Activated naive CD4-positive, alpha-beta T cell treated with anti-CD3 and anti-CD28 coated beads for 36 hours (primary cell): ENCODE data around the gene CDRT15. TPM values are rescaled to one million over a fixed set of nuclear protein-coding genes. Genes with fewer than 3 reads are reported as not detected.
"Not testable (repeated sequence)": the region's sequence is repeated elsewhere in the genome, so short reads cannot be mapped to it uniquely, and the experiment has no call there.

Source experiments
- CTCF ChIA-PET: fragments of 350-600 bp; sonication (Branson Sonifier 250); formaldehyde crosslinking; loops from one replicate; lab custom pipeline; 2021; ENCODE audit warnings: antibody characterized with exemption; lab: Charles Lee
- DNase-seq: peaks from one replicate; pipeline ENCODE4 v3.0.0-alpha.2; 2020
- H3K27ac Mint-ChIP-seq: one replicate; pipeline ENCODE4 v1.8.0; 2021; ENCODE audit warnings: mild to moderate bottlenecking, mixed read lengths
- H3K27me3 Mint-ChIP-seq: one replicate; pipeline ENCODE4 v1.8.0; 2021; ENCODE audit warnings: low read depth, mixed read lengths
- H3K36me3 Mint-ChIP-seq: one replicate; pipeline ENCODE4 v1.8.0; 2021; ENCODE audit warnings: low read depth, mixed read lengths
- H3K4me1 Mint-ChIP-seq: one replicate; pipeline ENCODE4 v1.8.0; 2021; ENCODE audit warnings: low read depth, mixed read lengths
- H3K4me3 Mint-ChIP-seq: one replicate; pipeline ENCODE4 v1.8.0; 2021; ENCODE audit warnings: mild to moderate bottlenecking, moderate library complexity, mixed read lengths
- H3K9me3 Mint-ChIP-seq: one replicate; pipeline ENCODE4 v1.8.0; 2021; ENCODE audit warnings: mixed read lengths
- intact Hi-C: fragments of 100-400 bp; cut with micrococcal nuclease; formaldehyde crosslinking; loops from one replicate; pipeline ENCODE4 v1.15.1; 2023
- total RNA-seq, 2 experiments: library from RNA; stranded (reverse); gene quantifications; one replicate each; pipeline ENCODE4 v1.2.3, GENCODE V29; 2021

CDRT15 gene
- total RNA-seq = not detected

GRCh38 chr17:14236762-14237161, at the start of gene CDRT15:
Gene CDRT15, minus strand, starts transcription at chr17:14236862. Its CDS starts 29 bp downstream, at chr17:14236833.
- intact Hi-C loops, DNase-seq, H3K27ac Mint-ChIP-seq, H3K27me3 Mint-ChIP-seq, H3K4me1 Mint-ChIP-seq, H3K36me3 Mint-ChIP-seq, H3K9me3 Mint-ChIP-seq, H3K4me3 Mint-ChIP-seq, CTCF ChIA-PET: not testable (repeated sequence)

- intact Hi-C loops = no loop called here
- no peaks in the 10 kb centered on the region for H3K36me3 Mint-ChIP-seq
- H3K4me3 Mint-ChIP-seq = no peak overlapping the region
- CTCF ChIA-PET = no interaction called here
- no peak for DNase-seq
- H3K27ac Mint-ChIP-seq = no peak overlapping the region
- no peaks in the 10 kb centered on the region for H3K4me1 Mint-ChIP-seq
- no peaks in the 10 kb centered on the region for H3K9me3 Mint-ChIP-seq
- H3K27me3 Mint-ChIP-seq = peaks cover 8% of the 10 kb centered on the region
Observed at GRCh38 chr17:14282726-14283125, 46.1 kb upstream of the CDRT15 start.

- Mint-ChIP-seq H3K27me3 (peaks cover 8% of the 10 kb centered on the region), H3K4me1 (no peaks in the 10 kb centered on the region), H3K36me3 (no peaks in the 10 kb centered on the region), H3K4me3 (no peak overlapping the region), H3K27ac (no peak overlapping the region), H3K9me3 (no peaks in the 10 kb centered on the region)
- CTCF ChIA-PET = no interaction called here
- intact Hi-C loops = no loop called here
- no peak for DNase-seq
Observed at GRCh38 chr17:14281530-14281929, 44.9 kb upstream of the CDRT15 start.

DNA sequence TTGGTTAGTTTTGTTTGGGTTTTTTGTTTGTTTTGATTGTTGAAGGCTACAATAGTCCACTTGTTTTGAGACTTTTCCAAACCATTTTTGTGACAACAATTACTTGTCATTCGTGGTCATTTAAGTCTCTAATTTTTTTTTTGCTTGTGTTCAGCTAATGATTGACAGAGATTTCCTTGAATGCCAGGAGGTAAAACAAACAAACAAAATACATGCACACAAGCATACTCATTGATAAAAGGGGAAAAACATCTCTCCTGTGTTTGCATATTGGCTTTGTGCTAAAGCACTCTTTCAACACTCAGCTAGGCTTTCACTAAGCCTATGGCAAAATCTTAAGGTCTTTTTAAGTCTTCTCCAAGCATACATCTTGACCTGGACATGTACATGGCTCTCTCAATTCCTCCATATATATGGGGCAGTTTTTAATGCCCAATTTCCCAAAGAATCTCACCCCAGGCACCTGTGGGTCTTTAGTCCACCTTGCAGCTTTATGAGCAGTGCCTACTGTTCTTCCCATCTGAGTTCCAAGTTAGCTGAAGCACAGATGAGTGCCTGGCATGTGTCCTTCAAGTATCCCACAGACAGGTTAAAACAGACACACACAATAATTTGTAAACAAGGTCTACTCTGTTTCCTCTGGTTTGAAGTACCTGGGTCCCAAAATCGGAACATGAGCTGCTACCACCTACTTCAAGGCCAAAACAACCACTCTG, 40.0 kb upstream of the CDRT15 start:
- Mint-ChIP-seq H3K4me3 (no peak overlapping the region), H3K36me3 (no peaks in the 10 kb centered on the region), H3K4me1 (peaks cover 1% of the 10 kb centered on the region), H3K27me3 (peaks cover 6% of the 10 kb centered on the region), H3K27ac (no peak overlapping the region), H3K9me3 (no peaks in the 10 kb centered on the region)
- CTCF ChIA-PET = no interaction called here
- DNase-seq = no peak
- intact Hi-C loops = no loop called here

- Mint-ChIP-seq H3K9me3 (no peaks in the 10 kb centered on the region), H3K4me3 (no peak overlapping the region), H3K27me3 (no peaks in the 10 kb centered on the region), H3K4me1 (peaks cover 1% of the 10 kb centered on the region), H3K27ac (no peak overlapping the region), H3K36me3 (no peaks in the 10 kb centered on the region)
- intact Hi-C loops = no loop called here
- no peak for DNase-seq
- CTCF ChIA-PET = no interaction called here
Observed at GRCh38 chr17:14270508-14270907, 33.8 kb upstream of the CDRT15 start.

GRCh38 chr17:14269473-14269872, 32.8 kb upstream of the CDRT15 start:
- no peaks in the 10 kb centered on the region for H3K9me3 Mint-ChIP-seq
- H3K27me3 Mint-ChIP-seq = no peaks in the 10 kb centered on the region
- no peak for DNase-seq
- no peak overlapping the region for H3K4me3 Mint-ChIP-seq
- CTCF ChIA-PET = no interaction called here
- peaks cover 1% of the 10 kb centered on the region for H3K4me1 Mint-ChIP-seq
- intact Hi-C loops = no loop called here
- no peak overlapping the region for H3K27ac Mint-ChIP-seq
- no peaks in the 10 kb centered on the region for H3K36me3 Mint-ChIP-seq

DNA sequence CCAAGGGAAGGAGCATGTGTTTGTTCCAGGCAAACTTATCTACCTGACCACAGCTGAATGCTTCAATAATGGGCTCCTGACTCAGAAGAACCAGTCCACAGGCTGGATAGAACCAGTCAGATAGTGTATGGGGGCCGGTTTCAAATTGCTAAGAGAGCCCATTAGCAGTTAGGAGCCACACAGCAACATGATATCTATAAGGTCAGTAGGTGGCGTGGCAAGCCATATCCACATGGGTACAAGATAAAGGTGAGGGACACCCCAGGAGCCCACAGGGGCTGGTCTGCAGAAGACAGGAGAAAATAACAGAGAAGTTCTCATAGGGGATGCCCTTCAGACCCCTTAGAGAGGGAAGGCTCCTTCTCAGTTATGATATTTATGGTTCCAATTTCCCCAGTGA, 31.6 kb upstream of the CDRT15 start:
- intact Hi-C loops = no loop called here
- Mint-ChIP-seq H3K27me3 (no peaks in the 10 kb centered on the region), H3K4me1 (no peaks in the 10 kb centered on the region), H3K4me3 (no peak overlapping the region), H3K36me3 (no peaks in the 10 kb centered on the region), H3K27ac (no peak overlapping the region), H3K9me3 (no peaks in the 10 kb centered on the region)
- peak; percentile 6 for DNase-seq
- CTCF ChIA-PET = no interaction called here

DNA sequence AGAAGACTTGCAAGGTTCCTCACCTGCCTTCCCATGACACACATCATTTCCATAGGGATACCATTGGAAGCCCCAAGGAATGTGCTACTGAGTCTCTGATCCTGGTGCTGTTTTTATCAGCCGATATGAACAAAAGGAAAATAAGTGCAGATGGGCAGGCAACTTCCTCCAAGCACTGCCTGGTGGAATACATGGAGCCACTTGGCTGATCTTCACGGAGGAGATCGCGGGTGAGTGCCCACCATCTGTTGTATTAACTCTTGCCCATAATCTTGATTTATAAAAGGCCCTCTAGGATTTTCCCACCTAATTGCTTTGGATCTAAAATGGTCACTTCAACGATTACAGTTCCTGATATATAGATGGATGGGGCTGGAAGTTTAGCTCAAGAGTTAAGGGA, 24.7 kb upstream of the CDRT15 start:
- DNase-seq = no peak
- no peaks in the 10 kb centered on the region for H3K27me3 Mint-ChIP-seq
- CTCF ChIA-PET = no interaction called here
- no peaks in the 10 kb centered on the region for H3K36me3 Mint-ChIP-seq
- H3K4me1 Mint-ChIP-seq = no peaks in the 10 kb centered on the region
- H3K27ac Mint-ChIP-seq = no peak overlapping the region
- no peak overlapping the region for H3K4me3 Mint-ChIP-seq
- intact Hi-C loops = no loop called here
- H3K9me3 Mint-ChIP-seq = peaks cover 1% of the 10 kb centered on the region

DNA sequence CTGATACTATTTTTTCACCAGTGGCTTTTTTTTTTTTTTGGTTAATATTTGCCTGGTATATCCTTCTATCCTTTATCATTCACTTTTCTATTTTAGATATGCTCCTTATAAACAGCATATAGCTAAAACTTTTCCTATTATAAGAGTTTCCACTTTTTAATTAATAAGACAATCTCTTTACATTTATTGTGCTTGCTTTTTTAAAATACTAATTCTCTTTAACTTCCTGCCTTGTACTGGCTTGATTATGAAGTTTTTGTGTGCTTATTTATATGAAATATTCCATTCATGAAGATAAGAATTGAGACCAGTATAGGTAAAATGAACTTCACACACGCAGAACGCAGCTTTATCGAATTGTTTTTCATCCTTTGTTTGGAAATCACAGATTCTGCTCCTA, 9.0 kb upstream of the CDRT15 start:
- H3K4me1 Mint-ChIP-seq = no peaks in the 10 kb centered on the region
- no peaks in the 10 kb centered on the region for H3K36me3 Mint-ChIP-seq
- no peak for DNase-seq
- intact Hi-C loops = no loop called here
- H3K27ac Mint-ChIP-seq = no peak overlapping the region
- CTCF ChIA-PET = no interaction called here
- H3K4me3 Mint-ChIP-seq = no peak overlapping the region
- no peaks in the 10 kb centered on the region for H3K27me3 Mint-ChIP-seq
- no peaks in the 10 kb centered on the region for H3K9me3 Mint-ChIP-seq

DNA sequence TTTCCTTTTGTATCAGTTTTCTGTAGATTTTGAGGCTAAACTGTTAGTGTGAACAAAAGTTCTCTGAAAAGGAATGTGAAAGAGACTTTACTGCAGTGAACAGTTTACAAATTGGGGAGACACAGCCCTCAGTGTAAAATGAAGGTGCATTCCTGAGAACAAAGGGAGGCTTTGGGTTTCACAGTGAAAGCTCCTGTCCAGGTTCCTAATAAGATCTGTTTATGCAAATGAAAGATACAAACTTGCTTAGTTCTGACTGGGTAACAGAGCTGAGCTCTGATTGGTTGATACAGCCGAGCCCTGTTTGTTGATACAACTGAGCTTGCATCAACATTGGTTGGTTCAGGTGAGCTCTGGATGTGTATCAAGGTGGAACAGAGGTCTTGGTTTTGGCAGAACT, 8.3 kb upstream of the CDRT15 start:
- Mint-ChIP-seq H3K27ac (no peak overlapping the region), H3K27me3 (no peaks in the 10 kb centered on the region), H3K9me3 (no peaks in the 10 kb centered on the region), H3K4me3 (no peak overlapping the region), H3K4me1 (no peaks in the 10 kb centered on the region), H3K36me3 (no peaks in the 10 kb centered on the region)
- intact Hi-C loops = no loop called here
- DNase-seq = no peak
- CTCF ChIA-PET = no interaction called here

DNA sequence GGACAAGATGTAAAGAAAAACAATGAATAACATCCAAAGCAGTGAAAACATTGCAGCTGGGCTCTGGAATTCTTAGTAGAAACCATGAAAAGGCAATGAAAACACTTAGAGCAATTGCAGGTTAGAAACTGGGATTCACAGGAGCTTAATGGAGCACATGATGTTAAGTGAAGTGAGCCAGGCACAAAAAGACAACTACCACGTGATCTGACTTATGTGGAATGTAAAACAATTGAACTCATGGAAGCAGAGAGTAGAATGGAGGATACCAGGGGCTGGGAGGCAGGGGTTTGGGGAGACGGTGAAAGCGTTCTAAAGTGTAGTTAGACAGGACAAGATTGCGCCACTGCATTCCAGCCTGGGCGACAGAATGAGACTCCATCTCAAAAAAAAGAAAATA, 2.6 kb upstream of the CDRT15 start:
- DNase-seq, H3K27me3 Mint-ChIP-seq, H3K9me3 Mint-ChIP-seq, CTCF ChIA-PET, H3K4me1 Mint-ChIP-seq, H3K36me3 Mint-ChIP-seq, H3K4me3 Mint-ChIP-seq, intact Hi-C loops, H3K27ac Mint-ChIP-seq: not testable (repeated sequence)

- H3K27me3 Mint-ChIP-seq, H3K4me3 Mint-ChIP-seq, DNase-seq, H3K36me3 Mint-ChIP-seq, H3K4me1 Mint-ChIP-seq, H3K9me3 Mint-ChIP-seq, intact Hi-C loops, H3K27ac Mint-ChIP-seq, CTCF ChIA-PET: not testable (repeated sequence)
Observed at GRCh38 chr17:14236032-14236431, 630 bp downstream of the CDRT15 start.

DNA sequence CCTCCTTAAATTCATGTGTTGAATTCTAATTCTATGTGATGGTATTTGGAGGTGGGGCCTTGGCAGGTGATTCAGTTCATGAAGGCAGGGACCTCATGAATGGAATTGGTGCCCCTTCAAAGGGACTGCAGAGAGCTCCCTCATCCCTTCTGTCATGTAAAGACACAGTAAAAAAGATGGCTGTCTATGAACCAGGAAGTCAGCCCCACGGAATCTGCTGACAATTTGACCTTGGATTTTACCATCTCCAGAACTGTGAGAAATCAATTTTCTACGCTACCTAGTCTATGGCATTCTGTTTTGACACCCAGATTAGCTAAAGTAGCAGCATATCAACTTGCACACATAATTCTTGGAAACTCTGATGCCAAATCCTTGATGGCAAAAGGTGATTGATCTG, 1.6 kb downstream of the CDRT15 start:
- intact Hi-C loops, H3K27ac Mint-ChIP-seq, H3K36me3 Mint-ChIP-seq, CTCF ChIA-PET, H3K4me1 Mint-ChIP-seq, H3K27me3 Mint-ChIP-seq, DNase-seq, H3K9me3 Mint-ChIP-seq, H3K4me3 Mint-ChIP-seq: not testable (repeated sequence)
